Mesothelial cell of epicardium (in vitro differentiated cells): Measurements from ENCODE around the gene VSIG10L2. TPM values are rescaled to one million over a fixed set of nuclear protein-coding genes. Genes with fewer than 3 reads are reported as not detected.

Source experiments
- DNase-seq, 2 experiments: peaks; one replicate each; pipeline ENCODE4 v3.0.0; 2021; ENCODE audit warnings: low spot score in 2 of 2; ENCODE audit not compliant: unreplicated experiment in 2 of 2
- H3K27ac Mint-ChIP-seq: 2 replicates; pipeline ENCODE4 v1.8.0; 2021; ENCODE audit warnings: mixed read lengths
- H3K27me3 Mint-ChIP-seq: 2 replicates; pipeline ENCODE4 v1.8.0; 2021; ENCODE audit warnings: low read depth, mixed read lengths
- H3K36me3 Mint-ChIP-seq: 2 replicates; pipeline ENCODE4 v1.8.0; 2021; ENCODE audit warnings: mixed read lengths
- H3K4me1 Mint-ChIP-seq: 2 replicates; pipeline ENCODE4 v1.8.0; 2021; ENCODE audit warnings: mixed read lengths
- H3K4me3 Mint-ChIP-seq: 2 replicates; pipeline ENCODE4 v1.8.0; 2021; ENCODE audit warnings: mild to moderate bottlenecking, moderate library complexity, mixed read lengths
- H3K9me3 Mint-ChIP-seq: 2 replicates; pipeline ENCODE4 v1.8.0; 2021; ENCODE audit warnings: mixed read lengths
- total RNA-seq: library from RNA; stranded (reverse); gene quantifications from 3 replicates; pipeline ENCODE4 v1.2.1, GENCODE V29; 2021
- TF ChIP-seq, protein P1 (sequence below): fragments of 200-600 bp; sonication (generic); IDR thresholded peaks from one replicate; pipeline ENCODE4 v1.5.0; 2021; ENCODE audit warnings: antibody characterized with exemption; ENCODE audit not compliant: unreplicated experiment

VSIG10L2 gene
- total RNA-seq, 1 donor from 2014 or later, result not detected

DNA sequence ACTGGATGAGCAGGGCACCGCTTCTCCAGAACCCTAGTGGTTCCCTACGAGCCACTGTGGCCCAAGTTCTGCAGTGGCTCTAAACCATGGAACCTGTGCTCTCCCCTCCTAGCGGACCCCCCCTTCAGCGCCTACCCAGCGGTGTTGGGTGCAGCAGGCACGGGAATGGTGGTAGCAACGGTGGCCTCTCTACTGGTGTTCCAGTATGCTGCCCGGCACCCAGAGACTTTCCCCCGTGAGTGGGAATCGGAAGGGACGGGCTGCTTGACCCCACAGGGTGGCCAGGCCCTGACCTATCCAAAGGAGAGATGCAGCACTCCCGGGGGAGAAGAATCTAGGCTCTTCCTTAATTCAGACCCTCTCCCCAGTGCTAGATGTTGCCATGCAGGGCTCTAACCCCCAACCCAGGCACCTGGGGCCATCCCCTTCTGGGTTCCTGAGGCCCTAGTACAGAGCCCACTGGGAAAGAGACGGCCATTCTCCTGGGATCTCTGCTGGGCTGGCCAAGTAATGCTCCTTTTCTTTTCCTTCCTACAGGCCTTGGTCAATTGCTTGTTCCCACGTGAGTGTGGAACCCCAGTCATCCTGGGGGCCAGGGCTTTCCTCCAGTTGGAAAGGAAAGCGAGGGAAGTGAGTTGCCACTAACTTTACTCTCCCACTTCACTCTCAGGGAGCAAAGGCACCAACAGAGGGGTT is 9.2 kb downstream of the VSIG10L2 start:
- Mint-ChIP-seq H3K27ac (no peak overlapping the region), H3K9me3 (no peaks in the 10 kb centered on the region), H3K27me3 (no peaks in the 10 kb centered on the region), H3K4me3 (no peak overlapping the region), H3K36me3 (peaks cover 27% of the 10 kb centered on the region), H3K4me1 (peaks cover 30% of the 10 kb centered on the region)
- TF ChIP-seq, protein P1, sequence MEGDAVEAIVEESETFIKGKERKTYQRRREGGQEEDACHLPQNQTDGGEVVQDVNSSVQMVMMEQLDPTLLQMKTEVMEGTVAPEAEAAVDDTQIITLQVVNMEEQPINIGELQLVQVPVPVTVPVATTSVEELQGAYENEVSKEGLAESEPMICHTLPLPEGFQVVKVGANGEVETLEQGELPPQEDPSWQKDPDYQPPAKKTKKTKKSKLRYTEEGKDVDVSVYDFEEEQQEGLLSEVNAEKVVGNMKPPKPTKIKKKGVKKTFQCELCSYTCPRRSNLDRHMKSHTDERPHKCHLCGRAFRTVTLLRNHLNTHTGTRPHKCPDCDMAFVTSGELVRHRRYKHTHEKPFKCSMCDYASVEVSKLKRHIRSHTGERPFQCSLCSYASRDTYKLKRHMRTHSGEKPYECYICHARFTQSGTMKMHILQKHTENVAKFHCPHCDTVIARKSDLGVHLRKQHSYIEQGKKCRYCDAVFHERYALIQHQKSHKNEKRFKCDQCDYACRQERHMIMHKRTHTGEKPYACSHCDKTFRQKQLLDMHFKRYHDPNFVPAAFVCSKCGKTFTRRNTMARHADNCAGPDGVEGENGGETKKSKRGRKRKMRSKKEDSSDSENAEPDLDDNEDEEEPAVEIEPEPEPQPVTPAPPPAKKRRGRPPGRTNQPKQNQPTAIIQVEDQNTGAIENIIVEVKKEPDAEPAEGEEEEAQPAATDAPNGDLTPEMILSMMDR, result no peak
- no peak for DNase-seq

DNA sequence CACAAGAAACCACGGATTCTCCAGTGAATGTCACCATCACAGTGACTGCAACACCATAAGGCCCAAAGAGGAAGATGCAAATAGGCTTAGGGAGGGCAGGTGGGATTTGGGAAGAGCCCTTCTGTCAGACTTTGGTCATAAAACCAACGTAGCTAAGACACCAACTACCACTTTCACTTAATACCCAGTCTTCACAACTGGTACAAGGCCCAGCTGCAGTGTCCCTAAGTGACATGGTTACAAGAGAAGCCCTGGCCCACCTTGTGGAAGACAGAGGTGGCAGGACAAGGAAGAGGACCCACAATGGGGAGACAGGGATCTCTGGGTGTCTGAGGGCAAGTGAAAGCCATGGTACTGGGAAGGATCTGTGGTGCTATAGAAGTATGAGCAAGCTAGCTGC is 10.0 kb downstream of the VSIG10L2 start:
- Mint-ChIP-seq H3K4me1 (peaks cover 27% of the 10 kb centered on the region), H3K27me3 (no peaks in the 10 kb centered on the region), H3K27ac (no peak overlapping the region), H3K36me3 (peaks cover 32% of the 10 kb centered on the region), H3K9me3 (no peaks in the 10 kb centered on the region), H3K4me3 (no peak overlapping the region)
- DNase-seq, result no peak
- TF ChIP-seq, protein P1, result no peak

DNA sequence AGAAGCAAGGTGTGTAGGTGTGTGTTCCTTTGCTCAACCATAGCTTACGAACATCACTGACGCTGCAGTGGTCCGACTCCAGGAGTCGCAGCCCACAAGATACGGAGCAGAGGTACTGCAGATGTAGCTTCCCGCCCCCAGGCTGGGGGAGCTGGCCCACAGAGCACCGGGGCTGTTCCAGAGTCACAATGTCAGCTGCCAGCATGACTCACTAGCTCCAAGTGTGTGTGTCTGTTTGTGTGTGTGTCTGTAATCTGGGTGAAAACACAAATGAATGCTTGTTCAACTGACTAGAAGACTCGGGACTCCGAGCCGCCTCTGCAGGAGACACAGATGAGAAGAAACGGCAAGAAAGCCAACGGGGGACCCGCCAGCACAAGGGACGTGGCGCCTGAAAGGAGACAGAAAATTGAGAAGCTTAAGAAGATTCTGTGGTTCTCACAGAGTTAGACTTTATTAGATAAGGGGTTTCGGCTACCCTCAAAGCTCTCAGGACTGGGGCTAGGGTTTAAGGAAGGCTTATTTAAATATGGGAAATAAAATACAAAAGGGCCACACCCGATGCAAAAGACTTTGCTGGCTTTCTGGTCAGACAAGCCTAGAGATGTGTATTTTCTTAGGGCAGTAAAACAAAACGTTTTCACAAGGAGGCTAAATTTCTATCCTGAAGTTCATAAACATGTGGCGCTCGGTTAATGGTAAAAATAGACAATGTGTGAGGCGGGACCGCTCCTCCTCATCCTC is 10.7 kb downstream of the VSIG10L2 start:
- H3K4me1 Mint-ChIP-seq, result peaks cover 22% of the 10 kb centered on the region
- no peaks in the 10 kb centered on the region for H3K9me3 Mint-ChIP-seq
- peaks cover 39% of the 10 kb centered on the region for H3K36me3 Mint-ChIP-seq
- no peak overlapping the region for H3K27ac Mint-ChIP-seq
- no peak for DNase-seq
- no peaks in the 10 kb centered on the region for H3K27me3 Mint-ChIP-seq
- TF ChIP-seq, protein P1, result no peak
- no peak overlapping the region for H3K4me3 Mint-ChIP-seq

DNA sequence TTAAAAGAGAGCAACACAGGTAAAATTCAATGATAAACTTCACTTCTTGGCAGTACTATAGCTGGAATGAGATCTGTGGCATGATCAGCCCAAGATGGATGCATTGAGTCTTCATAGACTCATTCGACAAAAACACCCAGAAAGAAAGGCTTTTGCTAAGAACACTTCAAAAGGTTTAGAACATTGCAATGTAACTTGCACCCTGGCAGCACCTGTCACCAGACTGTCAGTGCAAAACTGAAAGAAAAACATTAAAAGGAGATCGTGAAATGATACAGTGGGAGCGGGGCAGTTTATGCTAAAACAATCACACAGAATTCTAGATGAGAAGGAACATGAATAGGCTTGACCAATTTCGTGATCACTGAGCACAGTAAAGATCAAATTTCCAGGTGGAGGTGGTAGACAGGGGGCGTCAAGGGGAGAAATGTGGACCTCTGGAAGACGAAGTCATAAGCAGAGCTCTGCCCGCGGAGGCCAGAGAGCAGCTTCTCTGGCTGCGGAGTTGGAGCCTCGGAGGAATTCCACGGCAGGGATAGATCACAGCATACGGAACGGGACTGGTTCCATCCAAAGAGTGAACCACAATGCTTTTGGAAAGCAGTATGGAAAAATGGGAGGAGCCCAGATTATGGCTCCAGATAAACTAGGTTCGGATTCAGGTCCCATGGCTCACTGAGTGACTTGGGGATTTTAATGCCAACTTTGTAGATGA is 11.9 kb downstream of the VSIG10L2 start:
- Mint-ChIP-seq H3K4me3 (no peak overlapping the region), H3K27me3 (no peaks in the 10 kb centered on the region), H3K27ac (no peak overlapping the region), H3K4me1 (peaks cover 11% of the 10 kb centered on the region), H3K9me3 (peaks cover 9% of the 10 kb centered on the region), H3K36me3 (peaks cover 50% of the 10 kb centered on the region)
- DNase-seq, result no peak
- TF ChIP-seq, protein P1, result no peak

DNA sequence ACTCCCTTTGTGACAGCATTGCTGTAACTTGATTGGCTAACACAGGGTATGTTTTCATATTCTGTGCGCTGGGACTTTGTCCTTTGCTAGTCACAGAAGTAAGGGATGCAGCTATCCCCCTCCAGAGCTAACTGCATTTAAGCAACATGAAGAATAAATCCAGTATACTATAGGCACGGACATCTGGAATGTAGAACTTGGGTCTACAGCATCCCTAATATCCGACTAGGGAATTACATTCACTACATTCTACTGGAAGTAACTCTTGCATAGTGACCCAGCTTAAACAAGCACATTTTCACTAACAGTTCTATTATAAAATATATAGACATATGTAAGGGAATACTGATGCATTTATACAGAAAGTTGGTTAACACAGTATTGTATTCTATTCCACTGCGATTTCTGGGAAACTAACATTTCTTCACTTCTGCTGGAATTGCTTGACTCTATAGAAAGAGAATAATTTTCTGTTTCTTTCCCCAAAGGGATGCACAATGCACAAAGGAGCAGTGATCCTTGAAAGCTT is 13.1 kb downstream of the VSIG10L2 start:
- Mint-ChIP-seq H3K9me3 (peaks cover 15% of the 10 kb centered on the region), H3K27ac (no peak overlapping the region), H3K4me1 (peaks cover 5% of the 10 kb centered on the region), H3K27me3 (no peaks in the 10 kb centered on the region), H3K36me3 (peaks cover 61% of the 10 kb centered on the region), H3K4me3 (no peak overlapping the region)
- DNase-seq, result no peak
- TF ChIP-seq, protein P1, result no peak
